ENCODE measurements around the gene CHI3L2. TPM values are rescaled to one million over a fixed set of nuclear protein-coding genes. Genes with fewer than 3 reads are reported as not detected.

The CHI3L2 gene
- total RNA-seq, 1 donor from 2014 or later, result 19.6 TPM

- Mint-ChIP-seq H3K4me3 (no peak overlapping the region), H3K36me3 (ENCODE audit: low read depth) (peaks cover 70% of the 10 kb centered on the region), H3K27me3 (no peaks in the 10 kb centered on the region), H3K9me3 (no peaks in the 10 kb centered on the region), H3K4me1 (peaks cover 97% of the 10 kb centered on the region), H3K27ac (peak overlapping the region; percentile 68)
- ATAC-seq (ENCODE audit: low read depth), result peak; percentile 45
- no peak for DNase-seq
- POLR2A ChIA-PET, result interaction anchor here (1.1 to 3.0 kb wide), 3 partner anchors 20 to 208 kb away, joined by 3 to 22 read pairs (median 8); no protein-coding TSS in a partner anchor
- intact Hi-C loops (cut with micrococcal nuclease), result loop anchor here (1.0 kb wide), 2 partner anchors 137 to 202 kb away; no protein-coding TSS in a partner anchor
- no peak for TF ChIP-seq CTCF (IDR thresholded peaks at IDR 0.05)
- CTCF ChIA-PET, result interaction anchor here (0.6 to 2.6 kb wide), 9 partner anchors 20 to 202 kb away, joined by 3 to 29 read pairs (median 5); no protein-coding TSS in a partner anchor
Observed at GRCh38 chr1:111197598-111198284, 29.8 kb upstream of the CHI3L2 start.

DNA sequence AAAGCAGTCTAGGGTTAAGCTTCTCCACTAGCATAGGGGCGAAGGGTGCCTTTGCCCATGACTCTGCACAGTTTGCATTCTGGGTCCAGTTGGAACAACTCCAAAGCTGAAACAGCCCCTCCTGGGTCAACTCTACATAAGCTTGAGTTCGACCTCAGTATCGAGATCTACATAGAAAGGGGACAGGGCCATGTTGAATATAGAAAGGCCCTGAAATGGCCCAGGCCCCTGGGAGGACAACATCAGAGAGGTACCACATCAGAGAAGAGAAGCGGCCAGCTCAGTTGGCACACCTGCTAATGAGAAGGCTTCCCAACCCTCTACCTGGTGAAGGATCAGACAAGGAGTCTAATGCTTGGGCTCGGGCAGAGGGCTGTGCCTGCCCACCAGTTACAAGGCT is 28.7 kb upstream of the CHI3L2 start:
- intact Hi-C loops (cut with micrococcal nuclease), result no loop called here

GRCh38 chr1:111199329-111199728 is 28.2 kb upstream of the CHI3L2 start:
- ATAC-seq (ENCODE audit: low read depth) (no peak), DNase-seq (no peak)
- H3K4me3 Mint-ChIP-seq, result no peak overlapping the region
- no peak for TF ChIP-seq CTCF (IDR thresholded peaks at IDR 0.05)
- H3K36me3 Mint-ChIP-seq (ENCODE audit: low read depth), result peaks cover 60% of the 10 kb centered on the region
- ChIA-PET POLR2A (interaction anchor here (1.0 to 3.0 kb wide), 4 partner anchors 15 to 22 kb away, joined by 3 to 22 read pairs (median 6); no protein-coding TSS in a partner anchor), CTCF (interaction anchor here (0.9 to 2.6 kb wide), 5 partner anchors 18 to 201 kb away, joined by 5 to 29 read pairs (median 6); no protein-coding TSS in a partner anchor)
- no peaks in the 10 kb centered on the region for H3K9me3 Mint-ChIP-seq
- intact Hi-C loops (cut with micrococcal nuclease), result no loop called here
- H3K27me3 Mint-ChIP-seq, result no peaks in the 10 kb centered on the region
- H3K4me1 Mint-ChIP-seq, result peaks cover 92% of the 10 kb centered on the region
- peak overlapping the region; percentile 93 for H3K27ac Mint-ChIP-seq

More for the DNA sequence above, 28.7 kb upstream of the CHI3L2 start:
- no peak for DNase-seq
- peaks cover 97% of the 10 kb centered on the region for H3K4me1 Mint-ChIP-seq
- TF ChIP-seq CTCF (IDR thresholded peaks at IDR 0.05), result no peak
- H3K27ac Mint-ChIP-seq, result peak overlapping the region; percentile 68
- H3K9me3 Mint-ChIP-seq, result no peaks in the 10 kb centered on the region
- POLR2A ChIA-PET, result interaction anchor here (1.0 to 3.0 kb wide), 4 partner anchors 15 to 22 kb away, joined by 3 to 22 read pairs (median 6); no protein-coding TSS in a partner anchor
- H3K36me3 Mint-ChIP-seq (ENCODE audit: low read depth), result peaks cover 65% of the 10 kb centered on the region
- no peaks in the 10 kb centered on the region for H3K27me3 Mint-ChIP-seq
- ATAC-seq (ENCODE audit: low read depth), result no peak
- CTCF ChIA-PET, result interaction anchor here (1.3 to 2.6 kb wide), 6 partner anchors 19 to 201 kb away, joined by 3 to 29 read pairs (median 6); no protein-coding TSS in a partner anchor
- peak overlapping the region; percentile 46 for H3K4me3 Mint-ChIP-seq

GRCh38 chr1:111199881-111200801 is 27.4 kb upstream of the CHI3L2 start, which contains the start of gene DENND2D:
Gene DENND2D (minus strand): TSS chr1:111200646. CDS start chr1:111200459, 187 bp downstream.
- intact Hi-C loops (cut with micrococcal nuclease), result loop anchor here (5.0 kb wide), 3 partner anchors 73 to 557 kb away; partner anchors contain the start of gene DDX20
- ATAC-seq (ENCODE audit: low read depth) (no peak), DNase-seq (no peak)
- peak within 1 kb of the TSS; percentile 93 for H3K27ac Mint-ChIP-seq
- peaks cover 52% of the 10 kb centered on the region for H3K36me3 Mint-ChIP-seq (ENCODE audit: low read depth)
- no peaks in the 10 kb centered on the region for H3K27me3 Mint-ChIP-seq
- CTCF ChIA-PET, result interaction anchor here (0.9 to 2.6 kb wide), 2 partner anchors 19 to 22 kb away, joined by 5 to 29 read pairs; no protein-coding TSS in a partner anchor
- peaks cover 91% of the 10 kb centered on the region for H3K4me1 Mint-ChIP-seq
- POLR2A ChIA-PET, result interaction anchor here (1.1 to 3.0 kb wide), 4 partner anchors 17 to 25 kb away, joined by 3 to 22 read pairs (median 6); no protein-coding TSS in a partner anchor
- H3K4me3 Mint-ChIP-seq, result peak within 1 kb of the TSS; percentile 89
- no peaks in the 10 kb centered on the region for H3K9me3 Mint-ChIP-seq
- TF ChIP-seq CTCF (IDR thresholded peaks at IDR 0.05), result no peak

All from activated B cell treated with CpG ODN at 0.5 μM for 24 hours (primary cell).